Stimulated activated CD8-positive, alpha-beta memory T cell treated with anti-CD3 and anti-CD28 coated beads, Interleukin-15, amount 100 ng/mL, for 4 hours (primary cell): ENCODE measurements around the gene IMPDH1.
A peak's percentile ranks its signal among the peaks of the same experiment; 100 is the strongest.
"Not testable (repeated sequence)": the region's sequence is repeated elsewhere in the genome, so short reads cannot be mapped to it uniquely, and the experiment has no call there.

Experiments used
- DNase-seq, 2 donors: peaks; one replicate each; pipeline ENCODE4 v3.0.0-alpha.2; 2020; ENCODE audit warnings: low read depth in 2 of 2

Gene IMPDH1

DNA sequence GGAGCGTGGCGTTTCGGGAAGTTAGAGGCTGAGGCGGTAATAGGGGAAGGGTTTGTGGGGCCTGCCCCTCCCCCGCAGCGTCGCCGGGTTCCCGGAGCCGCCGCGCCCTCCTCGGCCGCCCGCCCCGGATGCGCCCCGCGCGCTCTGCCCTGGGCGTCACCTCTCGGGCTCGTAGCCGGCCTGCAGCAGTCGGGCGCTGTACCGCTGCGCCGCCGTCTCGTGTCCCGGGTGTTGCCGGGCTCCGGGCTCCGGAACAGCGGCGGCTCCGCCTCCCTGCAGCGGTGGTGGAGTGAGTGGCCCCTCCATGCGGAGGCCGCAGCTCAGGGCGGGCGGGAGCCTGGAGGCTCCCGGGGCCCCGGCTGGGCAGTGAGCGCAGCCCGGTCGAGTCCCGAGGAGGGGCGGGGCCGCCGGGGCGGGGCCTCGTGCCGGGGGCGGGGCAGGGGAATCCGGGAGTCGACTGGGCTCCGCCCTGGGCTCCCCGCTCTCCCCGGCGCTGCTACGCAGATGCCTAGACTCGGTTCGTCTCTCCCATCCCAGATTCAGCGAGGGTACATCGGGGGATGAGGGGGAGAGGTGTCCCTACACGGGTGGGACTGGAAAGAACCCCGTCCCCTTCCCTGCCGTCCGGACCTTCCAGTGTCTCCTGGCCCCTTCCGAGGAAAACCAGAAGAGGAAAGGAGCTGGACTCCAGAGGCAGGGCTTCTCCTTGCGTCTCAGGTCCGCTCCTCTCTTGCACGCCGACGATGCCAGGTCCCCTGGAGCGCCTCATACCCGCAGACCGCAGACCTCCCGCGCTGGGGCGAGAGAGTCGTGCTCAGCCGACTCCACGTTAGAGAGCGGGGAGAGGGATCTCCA, at the start of gene IMPDH1:
IMPDH1 (minus strand) TSS at position 387 of the 855 bp plus-strand sequence; CDS start at position 306, 81 bp downstream.
- DNase-seq, result peak; percentile 62 to 77

DNA sequence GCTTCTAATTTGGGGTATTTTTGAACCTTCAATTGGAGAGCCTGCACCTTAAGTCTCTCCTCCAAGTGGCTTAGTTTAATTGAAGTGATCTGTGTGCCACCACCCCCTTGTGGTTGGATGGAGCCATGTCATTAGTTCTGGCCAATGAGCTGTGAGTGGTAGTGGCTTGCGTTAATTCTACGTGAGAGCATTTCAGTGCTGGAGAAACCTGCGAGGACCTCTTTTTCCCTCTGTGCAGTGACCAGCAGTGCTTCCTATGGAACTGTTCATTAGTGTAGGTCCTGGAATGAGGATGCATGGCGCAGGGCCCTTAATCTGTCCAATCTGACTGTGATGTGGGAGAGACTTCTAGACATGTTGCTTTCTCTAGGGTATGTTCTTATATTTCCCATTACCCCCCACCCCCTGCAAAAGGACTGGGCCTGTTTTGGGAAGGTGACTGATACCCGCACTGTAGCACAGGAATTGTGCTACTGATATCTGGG, 49.7 kb upstream of the IMPDH1 start:
- DNase-seq, result peak; percentile 23 to 56

DNA sequence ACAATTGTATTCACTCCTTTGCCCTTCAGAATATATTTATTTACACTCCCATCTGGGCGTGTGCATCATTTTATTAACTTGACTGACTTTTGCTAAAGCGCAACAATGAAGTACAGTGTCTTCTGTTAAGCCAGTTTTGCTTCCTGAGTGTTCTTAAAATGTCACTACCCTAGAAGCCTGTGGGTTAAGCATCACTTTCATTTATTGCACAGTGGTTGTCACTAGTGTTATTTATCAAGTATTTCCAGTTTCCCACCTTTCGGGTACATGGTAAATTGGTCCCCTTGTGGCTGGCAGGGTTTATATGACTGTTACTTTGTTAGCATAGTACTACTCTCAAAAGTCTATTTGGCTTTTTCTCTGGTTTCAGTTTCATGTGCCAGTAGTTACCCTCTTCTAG, 49.2 kb upstream of the IMPDH1 start:
- no peak for DNase-seq

DNA sequence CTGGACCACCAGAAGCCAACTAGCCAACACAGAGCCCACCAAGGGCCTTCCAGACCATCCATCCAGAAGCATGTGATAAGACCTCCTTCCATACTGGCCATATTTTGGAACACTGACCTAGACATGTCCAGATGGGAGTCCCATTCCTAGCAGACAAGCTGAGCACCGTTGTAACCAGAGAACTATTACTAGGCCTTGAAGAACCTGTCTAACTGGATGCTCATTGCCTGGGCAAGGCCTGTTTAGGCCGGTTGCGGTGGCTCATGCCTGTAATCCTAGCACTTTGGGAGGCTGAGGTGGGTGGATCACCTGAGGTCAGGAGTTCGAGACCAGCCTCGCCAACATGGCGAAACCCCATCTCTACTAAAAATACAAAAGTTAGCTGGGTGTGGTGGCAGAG, 47.6 kb upstream of the IMPDH1 start:
- not testable (repeated sequence) for DNase-seq

DNA sequence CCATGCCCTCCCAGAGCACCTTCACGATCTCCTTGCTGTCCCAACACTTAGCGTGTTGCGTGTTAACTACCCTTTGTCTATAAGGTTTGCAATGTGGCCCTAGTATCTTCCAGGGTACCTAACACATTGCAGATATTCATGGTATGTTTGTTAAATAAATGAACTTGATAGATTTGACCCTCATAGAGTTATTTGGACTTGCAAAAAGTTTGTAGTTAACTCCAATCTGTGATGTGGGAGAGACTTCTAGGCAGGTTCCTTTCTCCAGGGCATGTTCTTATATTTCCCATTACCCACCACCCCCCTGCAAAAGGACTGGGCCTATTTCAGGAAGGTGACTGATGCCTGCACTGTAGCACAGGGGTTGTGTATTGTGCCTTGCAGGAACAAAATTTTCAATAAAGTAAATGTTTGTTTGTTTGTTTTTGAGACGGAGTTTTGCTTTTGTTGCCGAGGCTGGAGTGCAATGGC, 46.5 kb upstream of the IMPDH1 start:
- DNase-seq, result no peak

DNA sequence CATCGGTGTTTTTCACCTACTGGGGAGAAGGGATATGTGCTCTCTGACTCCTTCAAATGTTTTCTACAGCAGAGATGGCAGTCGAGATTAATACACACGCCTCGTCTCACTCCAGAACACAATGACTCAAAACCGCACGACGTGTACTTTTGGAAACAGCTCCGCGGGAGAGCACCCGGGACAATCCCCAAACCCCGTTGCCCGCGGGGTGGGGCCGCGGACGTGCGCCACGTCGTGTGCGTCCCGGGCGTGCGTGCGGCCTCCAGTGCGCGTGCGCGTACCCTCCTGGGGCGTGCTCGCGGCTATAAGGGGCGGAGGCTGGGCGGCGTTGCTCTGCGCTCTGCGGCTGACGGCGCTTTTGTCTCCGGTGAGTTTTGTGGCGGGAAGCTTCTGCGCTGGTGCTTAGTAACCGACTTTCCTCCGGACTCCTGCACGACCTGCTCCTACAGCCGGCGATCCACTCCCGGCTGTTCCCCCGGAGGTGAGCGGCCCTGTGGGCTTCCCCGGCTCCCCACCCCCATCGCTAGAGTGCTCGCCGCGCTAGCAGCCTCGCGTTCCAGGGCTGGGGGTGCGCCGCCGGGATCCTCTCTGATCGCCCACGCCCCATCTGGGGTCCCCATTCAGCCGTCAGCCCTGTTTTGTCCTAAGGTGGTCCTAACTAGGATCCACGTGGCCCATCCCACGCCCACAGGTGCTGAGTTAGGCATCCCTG, 45.9 kb upstream of the IMPDH1 start, which contains the start of gene HILPDA:
HILPDA (plus strand) TSS at position 336 of the 712 bp plus-strand sequence. CDS start 1,391 bp downstream, outside the sequence.
- peak; percentile 86 to 91 for DNase-seq

DNA sequence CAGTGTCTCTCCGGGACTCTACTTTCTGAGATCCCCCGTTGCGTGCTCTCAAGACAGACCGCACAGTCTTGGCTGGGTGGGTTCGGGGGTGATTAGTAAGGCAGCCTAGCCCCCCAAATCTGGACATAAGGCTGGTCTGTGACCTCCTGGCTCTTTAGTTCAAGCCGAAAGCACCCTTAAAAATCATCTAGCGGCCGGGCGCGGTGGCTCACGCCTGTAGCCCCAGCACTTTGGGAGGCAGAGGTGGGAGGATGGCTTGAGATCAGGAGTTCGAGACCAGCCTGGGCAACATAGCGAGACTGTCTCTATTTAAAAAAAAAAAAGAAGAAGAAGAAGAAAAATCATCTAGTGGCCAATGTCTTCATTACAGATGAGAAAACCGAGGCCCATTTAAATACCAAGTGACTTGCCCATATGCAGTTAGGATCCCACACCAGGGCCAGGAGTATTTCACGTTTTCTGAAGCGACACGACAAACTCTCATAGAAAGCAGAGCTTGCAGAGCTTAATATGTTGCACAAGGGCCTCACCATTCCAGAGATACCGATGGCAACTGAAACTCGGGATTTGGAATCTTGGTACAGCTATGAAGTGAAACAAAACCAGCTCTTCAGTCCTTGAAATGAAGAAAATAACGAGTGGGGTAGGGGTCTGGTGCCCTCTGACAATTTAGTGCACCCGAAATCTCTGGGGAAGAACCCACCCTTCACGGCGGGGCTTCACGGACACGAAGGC, 45.2 kb upstream of the IMPDH1 start:
- DNase-seq, result no peak

DNA sequence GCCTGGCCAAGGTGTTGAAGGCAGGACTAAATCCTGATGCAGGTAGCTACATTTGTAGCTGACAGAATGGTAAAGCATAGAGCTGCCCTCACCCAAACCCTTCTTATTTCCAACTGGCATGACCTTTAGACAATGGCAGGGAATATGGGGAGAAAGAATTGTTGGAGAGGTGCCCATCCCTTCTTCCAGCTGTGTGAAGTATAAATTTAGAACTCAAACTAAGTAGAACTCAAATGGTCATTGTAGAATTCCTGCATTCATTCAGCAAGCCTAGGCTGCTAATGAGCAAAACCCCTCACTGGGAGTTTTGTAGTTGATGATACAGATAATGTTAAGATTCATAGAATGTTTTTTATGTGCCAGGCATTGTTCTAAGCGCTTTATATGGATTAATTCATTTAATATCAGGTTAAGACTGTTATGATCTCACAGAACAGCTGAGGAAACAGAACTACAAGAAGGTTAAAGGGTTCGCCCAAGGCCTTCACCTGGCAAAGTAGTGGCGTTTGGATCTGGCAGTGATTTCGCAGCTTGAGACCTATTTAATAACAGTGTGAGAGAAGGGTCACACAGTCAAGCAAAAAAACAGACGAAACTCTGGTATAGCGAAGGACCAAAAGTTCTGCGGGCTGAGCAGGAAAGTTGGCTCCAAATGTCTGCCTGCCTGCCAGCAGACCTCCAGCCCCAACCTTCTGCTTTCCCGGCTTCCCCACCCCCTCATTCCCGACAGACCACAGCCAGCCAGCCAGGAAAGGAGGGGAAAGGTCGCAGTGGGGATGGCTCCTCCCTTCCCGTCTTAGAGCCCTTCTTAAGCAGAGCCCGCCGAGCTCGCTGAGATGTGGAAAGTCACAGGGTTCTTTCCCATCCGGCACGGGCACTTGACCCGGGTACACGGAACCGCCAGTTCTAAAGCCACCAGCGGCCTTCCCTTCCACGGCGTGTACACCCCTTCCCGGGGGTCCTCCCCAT, 44.3 kb upstream of the IMPDH1 start:
- no peak for DNase-seq

DNA sequence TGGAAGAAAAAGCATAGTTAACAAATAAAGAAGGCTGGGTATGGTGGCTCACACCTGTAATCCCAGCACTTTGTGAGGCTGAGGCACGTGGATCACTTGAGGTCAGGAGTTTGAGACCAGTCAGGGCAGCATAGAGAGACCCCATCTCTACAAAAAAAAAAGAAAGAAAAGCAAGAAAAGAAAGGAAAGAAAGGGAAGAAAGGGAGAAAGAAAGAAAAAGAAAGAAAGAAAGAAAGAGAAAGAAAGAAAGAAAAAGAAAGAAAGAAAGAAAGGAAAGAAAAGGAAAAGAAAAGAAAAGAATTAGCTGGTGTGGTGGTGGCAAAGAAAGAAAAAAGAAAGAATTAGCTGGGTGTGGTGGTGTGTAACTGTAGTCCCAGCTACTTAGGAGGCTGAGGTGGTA, 42.8 kb upstream of the IMPDH1 start:
- no peak for DNase-seq

DNA sequence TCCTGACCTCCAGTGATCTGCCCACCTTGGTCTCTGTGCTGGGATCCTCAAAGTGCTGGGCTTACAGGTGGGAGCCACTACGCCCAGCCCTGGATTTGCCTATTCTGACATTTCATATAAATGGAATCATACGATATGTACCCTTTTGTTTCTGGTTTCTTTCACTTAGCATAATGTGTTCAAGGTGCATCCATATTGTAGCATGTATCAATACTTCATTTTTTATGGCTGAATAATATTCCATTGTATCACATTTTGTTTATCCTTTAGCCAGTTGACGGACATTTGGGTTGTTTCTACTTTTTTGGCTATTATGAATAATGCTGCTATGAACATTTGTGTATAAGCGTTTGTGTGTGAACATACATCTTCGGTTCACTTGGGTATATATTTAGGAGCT, 41.1 kb upstream of the IMPDH1 start:
- DNase-seq, result no peak

DNA sequence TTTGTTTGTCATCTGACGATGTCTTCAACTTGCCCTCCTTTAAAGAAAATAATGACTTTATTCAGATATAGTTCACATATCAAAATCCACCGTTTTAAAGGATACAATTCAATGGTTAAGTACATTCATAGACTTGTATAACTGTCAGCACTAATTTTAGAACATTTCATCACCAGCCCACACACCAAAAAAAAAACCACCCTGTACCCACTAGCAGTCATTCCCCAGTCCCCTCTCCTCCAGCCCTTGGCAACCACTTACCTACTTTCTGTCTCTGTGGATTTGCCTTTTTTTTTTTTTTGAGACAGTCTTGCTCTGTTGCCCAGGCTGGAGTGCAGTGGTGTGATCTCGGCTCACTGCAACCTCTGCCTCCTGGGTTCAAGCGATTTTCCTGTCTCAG, 40.6 kb upstream of the IMPDH1 start:
- no peak for DNase-seq

DNA sequence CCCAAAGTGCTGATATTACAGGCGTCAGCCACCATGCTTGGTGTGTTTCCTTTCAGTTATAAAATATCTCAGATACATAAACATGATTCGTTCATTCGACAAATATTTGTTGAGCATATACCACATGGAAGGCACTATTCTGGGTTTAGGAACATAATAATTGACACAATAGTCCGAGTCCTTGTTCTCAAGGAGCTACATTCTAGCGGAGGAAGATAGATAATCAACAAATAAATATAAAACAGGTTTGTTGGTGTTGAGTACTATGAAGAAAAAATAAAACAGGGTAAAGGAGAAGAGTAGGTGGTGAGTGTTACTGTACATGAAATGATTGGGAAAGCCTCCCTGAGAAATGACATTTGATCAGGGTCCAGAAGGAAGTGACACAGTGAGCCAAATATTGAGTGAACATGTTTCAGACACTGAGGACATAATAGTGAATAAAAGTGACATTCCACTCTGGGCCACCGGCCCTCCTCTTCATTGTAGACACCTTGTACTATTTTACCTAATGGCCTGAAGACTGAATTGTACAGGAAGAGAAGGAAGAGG, 39.0 kb upstream of the IMPDH1 start:
- no peak for DNase-seq

DNA sequence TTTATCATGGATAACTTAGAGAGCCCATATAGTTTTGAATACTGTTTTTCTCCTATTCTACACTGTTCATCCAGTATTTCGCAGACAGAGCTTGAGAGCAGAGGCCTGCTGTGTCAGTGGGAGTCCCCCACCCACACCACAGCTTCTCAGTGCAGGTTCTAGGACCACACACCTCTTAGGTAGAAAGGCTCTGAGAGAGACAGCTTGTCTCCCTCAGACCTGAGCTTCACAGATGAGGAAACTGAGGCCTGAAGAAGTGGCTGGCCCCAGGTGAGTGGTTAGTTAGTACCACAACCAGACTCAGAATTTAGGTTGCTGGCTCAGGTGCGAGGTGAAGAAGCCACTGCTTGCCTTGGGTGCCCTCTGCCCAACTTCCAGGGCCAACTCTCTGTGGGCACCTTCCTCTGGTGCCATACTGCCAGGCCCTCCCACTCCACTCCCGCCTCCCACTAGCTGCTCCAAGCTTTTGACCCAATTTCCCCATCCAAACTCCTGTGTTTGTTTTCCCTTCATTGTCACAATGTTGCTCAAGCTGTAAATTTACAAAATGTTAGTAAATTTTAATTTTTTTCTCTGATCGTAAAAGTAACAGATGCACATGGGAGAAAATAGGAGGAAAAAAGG, 38.3 kb upstream of the IMPDH1 start:
- DNase-seq, result no peak

DNA sequence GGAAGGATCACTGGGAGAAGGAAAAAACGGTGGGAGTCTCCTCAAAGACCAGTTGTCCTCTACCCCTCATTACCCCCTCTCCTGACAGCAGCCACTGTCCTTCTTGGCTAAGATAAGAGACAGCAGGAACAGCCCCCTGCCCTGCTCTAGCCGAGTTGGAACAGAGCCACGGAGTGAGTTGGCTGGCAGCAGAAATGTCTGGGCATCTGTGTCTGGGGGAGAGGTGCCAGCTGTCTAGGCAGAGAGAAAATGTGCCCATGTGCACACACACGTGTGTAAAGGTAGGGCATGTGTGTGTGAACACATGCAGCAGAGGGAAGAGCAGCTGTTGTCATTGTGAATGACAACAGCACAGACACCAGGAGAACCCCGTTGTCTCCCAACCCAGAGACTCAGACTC, 36.5 kb upstream of the IMPDH1 start:
- no peak for DNase-seq

DNA sequence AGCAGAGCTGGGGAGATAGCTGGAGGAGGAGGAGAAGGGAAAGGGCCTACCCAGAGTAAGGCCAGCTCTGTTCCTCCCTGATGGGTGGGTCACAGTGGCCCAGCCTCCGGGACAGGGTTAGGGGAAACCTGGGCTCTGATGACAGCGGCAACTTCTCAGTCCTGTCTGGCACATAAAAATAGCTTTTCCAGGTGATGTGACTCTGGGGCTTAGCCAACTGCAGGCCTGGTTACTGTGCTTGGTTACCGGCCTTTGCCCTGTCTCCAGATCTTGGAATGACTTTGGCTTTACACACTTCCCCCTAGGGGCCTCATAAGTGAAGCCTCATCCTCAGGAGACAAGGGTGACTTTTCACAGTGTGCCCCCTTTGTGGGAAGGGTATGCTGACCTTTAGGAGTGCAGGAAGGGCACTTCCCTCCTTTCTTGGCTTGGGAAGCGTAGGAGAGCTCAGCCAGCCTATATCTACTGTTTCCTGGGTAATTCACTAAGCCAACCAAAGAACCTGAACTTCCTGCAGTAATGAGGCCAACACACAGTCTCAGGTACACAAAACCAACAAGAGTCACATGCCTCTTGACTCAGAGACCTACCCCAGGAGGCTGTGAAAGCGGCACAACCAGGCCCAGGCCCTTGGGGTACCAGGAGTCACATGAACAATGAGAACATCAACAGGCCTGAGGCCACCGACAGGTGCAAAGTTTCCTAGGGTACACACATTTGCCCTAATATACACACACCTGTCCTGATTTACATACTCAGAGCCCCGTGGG, 34.2 kb upstream of the IMPDH1 start:
- no peak for DNase-seq

DNA sequence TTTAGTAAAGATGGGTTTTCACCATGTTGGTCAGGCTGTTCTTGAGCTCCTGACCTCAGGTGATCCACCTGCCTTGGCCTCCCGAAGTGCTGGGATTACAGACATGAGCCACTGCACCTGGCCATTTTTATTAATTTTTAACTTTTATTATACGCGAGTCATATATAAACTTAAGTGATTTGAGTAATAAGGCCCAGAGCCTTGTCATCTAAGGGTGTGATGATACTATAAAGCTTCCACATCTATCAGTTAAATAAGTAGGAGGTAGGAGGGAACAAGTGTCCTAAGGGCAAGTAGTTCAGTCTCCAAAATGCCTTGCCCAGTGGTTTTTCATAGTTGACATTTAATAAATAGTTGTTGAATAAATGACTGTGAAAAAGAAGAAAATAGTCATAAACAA, 32.6 kb upstream of the IMPDH1 start:
- no peak for DNase-seq

DNA sequence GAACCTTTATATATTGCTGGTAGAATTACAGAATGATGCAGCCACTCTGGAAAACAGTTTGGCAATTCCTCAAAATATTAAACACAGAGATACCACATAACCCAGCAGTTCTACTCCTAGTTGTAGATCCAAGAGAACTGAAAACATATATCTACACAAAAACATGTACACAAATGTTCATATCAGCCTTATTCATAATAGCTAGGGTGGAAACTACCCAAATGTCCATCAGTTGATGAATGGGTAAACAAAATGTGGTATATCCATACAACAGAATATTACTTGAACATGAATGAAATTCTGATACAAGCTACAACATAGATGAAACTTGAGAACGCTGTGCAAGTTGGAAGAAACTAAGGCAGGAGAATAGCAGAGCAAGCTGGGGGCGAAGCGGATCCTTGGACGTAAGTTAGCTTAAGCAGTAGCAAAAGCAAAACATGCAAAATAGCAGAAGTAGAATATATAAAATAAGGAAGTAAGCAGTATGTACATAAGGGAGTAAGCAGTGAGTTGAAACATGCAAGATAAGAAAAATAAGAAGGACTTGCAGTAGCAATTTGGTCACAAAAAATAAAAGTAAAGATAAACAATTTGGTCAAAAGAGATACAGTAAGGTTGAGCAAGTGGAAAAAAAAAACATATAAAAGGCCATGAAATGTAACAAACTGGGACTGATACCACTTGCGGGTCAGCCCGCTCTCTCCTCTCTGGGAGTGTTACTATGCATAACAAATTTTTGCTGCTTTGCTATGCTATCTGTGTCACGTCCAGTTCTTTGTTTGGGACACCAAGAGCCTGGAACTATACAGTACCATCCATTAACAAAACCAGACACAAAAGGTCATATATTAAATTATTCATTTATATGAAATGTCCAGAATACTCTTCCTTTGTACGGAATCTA, 27.9 kb upstream of the IMPDH1 start:
- no peak for DNase-seq

DNA sequence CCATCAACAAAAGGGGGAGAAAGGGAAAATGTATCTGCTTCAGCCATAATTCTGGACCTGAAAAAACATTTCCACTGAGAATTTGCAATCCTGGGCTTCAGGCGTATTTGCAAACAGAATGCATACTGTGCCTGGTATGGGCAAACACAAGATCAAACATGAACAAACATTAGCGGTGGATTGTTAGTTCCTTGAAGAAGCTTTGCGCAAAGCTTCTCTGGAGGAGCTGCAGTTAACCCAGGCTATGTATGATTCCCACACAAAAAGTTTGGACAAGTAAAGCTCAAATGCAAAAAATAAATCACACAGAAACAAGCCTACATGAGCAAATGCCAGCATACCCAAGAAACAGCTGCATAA, 25.5 kb upstream of the IMPDH1 start:
- no peak for DNase-seq
